Measurements from ENCODE around the gene GALC. TPM values are rescaled to one million over a fixed set of nuclear protein-coding genes. Genes with fewer than 3 reads are reported as not detected.

Gene GALC
- total RNA-seq, 1 donor: 19.9 TPM

DNA sequence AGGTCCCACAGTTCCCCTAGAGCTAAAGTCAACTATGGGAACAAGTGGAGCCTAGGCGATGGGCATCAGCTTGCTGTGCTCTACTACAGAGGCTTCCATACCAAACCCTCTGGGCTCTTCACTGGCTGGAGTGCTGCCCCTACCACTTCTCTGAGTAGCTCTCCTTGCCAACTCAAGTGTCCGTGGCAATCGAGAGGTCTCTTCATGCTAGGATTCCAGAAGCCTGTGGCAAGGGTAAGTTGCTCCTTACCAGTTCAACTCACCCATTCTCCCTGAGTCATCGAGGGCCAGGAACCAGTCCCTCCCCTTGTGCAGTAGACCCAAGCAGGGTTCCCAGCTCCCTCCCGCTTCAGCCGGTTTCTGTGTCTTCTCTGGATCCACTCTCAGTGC, 76.1 kb downstream of the GALC start:
- H3K4me3 ChIP-seq (ENCODE audit: low read depth, low read length): no peak overlapping the region
- no peak for TF ChIP-seq CTCF (IDR thresholded peaks at IDR 0.05; ENCODE audit: insufficient read depth, low read depth, low read length)
- DNase-seq (ENCODE audit: low read depth): no peak

GRCh38 chr14:87916103-87916885, 76.7 kb downstream of the GALC start:
- no peak overlapping the region for H3K4me3 ChIP-seq (ENCODE audit: low read depth, low read length)
- no peak for TF ChIP-seq CTCF (IDR thresholded peaks at IDR 0.05; ENCODE audit: insufficient read depth, low read depth, low read length)
- no peak for DNase-seq (ENCODE audit: low read depth)

DNA sequence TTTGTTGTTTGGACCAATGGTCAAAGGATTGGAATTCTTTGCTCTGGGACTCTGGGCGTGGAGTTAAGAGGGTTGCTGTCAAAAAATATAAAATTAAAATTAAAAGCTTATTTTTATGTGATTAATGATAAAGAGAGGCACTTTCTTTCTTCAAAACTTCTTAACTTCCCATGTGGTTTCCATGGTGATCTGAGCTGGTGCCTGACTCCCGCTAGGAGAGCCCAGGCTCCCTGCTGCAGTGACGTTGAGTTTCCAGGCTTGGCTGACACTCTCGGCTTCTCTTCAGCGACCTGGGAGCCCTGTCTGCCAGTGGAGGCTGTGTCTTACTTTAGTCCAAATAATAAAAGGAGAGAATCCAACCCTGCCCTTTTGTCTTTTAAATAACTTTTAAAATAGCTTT, 84.4 kb downstream of the GALC start:
- DNase-seq (ENCODE audit: low read depth): no peak
- H3K4me3 ChIP-seq (ENCODE audit: low read depth, low read length): no peak overlapping the region
- no peak for TF ChIP-seq CTCF (IDR thresholded peaks at IDR 0.05; ENCODE audit: insufficient read depth, low read depth, low read length)

DNA sequence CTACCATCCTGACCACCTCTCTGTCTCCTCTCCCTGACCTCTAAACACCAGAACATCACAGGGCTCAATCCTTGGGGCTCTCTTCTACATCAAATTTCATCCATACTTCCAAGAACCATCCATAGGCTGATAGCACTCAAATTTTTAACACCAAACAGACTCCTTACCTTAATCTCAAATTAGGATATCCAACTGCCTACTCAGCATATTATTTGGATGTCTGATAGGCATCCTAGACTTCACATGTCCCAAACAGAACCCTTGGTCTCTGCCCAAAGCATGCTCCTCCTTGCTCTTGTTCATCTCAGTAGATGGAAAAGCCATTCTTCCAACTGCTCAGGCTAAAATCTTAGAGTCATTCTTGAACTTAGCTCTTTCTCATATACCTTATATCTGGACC, 91.3 kb downstream of the GALC start:
- TF ChIP-seq CTCF (IDR thresholded peaks at IDR 0.05; ENCODE audit: insufficient read depth, low read depth, low read length): no peak
- no peak overlapping the region for H3K4me3 ChIP-seq (ENCODE audit: low read depth, low read length)
- no peak for DNase-seq (ENCODE audit: low read depth)

- no peak for TF ChIP-seq CTCF (IDR thresholded peaks at IDR 0.05; ENCODE audit: insufficient read depth, low read depth, low read length)
- DNase-seq (ENCODE audit: low read depth): no peak
- H3K4me3 ChIP-seq (ENCODE audit: low read depth, low read length): no peak overlapping the region
Measured at GRCh38 chr14:87901236-87901635, 91.7 kb downstream of the GALC start.

- no peak for TF ChIP-seq CTCF (IDR thresholded peaks at IDR 0.05; ENCODE audit: insufficient read depth, low read depth, low read length)
- no peak overlapping the region for H3K4me3 ChIP-seq (ENCODE audit: low read depth, low read length)
Measured at GRCh38 chr14:87899228-87899627, 93.8 kb downstream of the GALC start.

DNA sequence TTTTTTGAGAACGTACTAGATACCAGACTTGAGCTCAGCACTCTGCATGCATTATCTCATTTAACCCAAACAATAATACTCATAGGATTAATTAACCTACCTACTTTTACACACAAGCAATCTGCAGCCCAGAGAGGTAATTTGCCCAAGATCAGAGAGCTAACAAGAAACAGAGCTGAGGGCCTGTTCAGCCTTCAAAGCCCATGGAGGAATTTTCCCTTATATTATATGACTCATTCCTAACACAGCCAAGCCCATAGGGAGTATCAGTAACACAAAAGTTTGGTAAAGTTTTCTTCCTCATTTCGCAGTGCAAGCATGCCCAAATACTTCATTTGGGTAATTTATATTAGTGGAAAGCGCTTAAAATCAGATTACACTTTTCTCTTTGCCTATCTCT, 94.7 kb downstream of the GALC start:
- no peak for DNase-seq (ENCODE audit: low read depth)

More at GRCh38 chr14:87899228-87899627, 93.8 kb downstream of the GALC start:
- DNase-seq (ENCODE audit: low read depth): no peak

More for the DNA sequence above, 94.7 kb downstream of the GALC start:
- no peak overlapping the region for H3K4me3 ChIP-seq (ENCODE audit: low read depth, low read length)
- no peak for TF ChIP-seq CTCF (IDR thresholded peaks at IDR 0.05; ENCODE audit: insufficient read depth, low read depth, low read length)

Data from fibroblast of villous mesenchyme (primary cell).